ENCODE data around the gene KANSL1.

The KANSL1 gene

DNA sequence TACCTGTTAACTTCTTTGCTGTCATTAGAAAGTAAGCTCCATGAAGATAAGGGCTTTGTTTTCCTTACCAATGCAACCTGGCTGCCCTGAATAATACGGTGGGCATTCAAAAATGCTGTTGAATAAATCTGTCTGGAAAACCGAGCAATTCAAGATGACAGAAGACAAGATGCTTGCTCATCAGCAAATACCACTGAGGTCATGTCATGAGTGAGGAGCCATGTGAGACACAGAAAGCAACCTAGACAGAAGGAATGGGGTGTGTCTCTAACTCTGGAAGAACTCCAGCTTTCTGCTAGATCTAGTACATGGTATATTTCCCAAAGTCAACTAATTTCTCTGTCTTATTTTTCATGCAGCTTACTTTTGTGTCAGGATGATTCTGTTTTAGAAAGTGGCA lies 130.0 kb downstream of the KANSL1 start:
- peaks cover 19 to 99% (median 51%) of the 10 kb centered on the region in 11 experiments; a peak in 19 of 22 replicates for H4K20me1 ChIP-seq
- no peaks in the 10 kb centered on the region for H3K9me3 ChIP-seq (replicated peaks in 1 of 11)
- H3K4me2 ChIP-seq: no peak overlapping the region
- H3K9ac ChIP-seq: no peak overlapping the region
- peaks cover 92 to 100% (median 98%) of the 10 kb centered on the region in 11 experiments for H3K36me3 ChIP-seq
- no peak for TF ChIP-seq Cebpa-rat (IDR thresholded peaks at IDR 0.05)
- no peaks in the 10 kb centered on the region for H3K27me3 ChIP-seq
- H3K4me3 ChIP-seq: no peak overlapping the region
- H3K4me1 ChIP-seq: no peaks in the 10 kb centered on the region
- no peak overlapping the region for H3K27ac ChIP-seq

GRCh38 chr17:46061435-46061834 lies 131.8 kb downstream of the KANSL1 start:
- Histone ChIP-seq H3K9me3 (replicated peaks in 1 of 11) (no peaks in the 10 kb centered on the region), H3K27me3 (no peaks in the 10 kb centered on the region), H3K4me2 (no peak overlapping the region), H3K4me3 (no peak overlapping the region), H3K36me3 (peaks cover 90 to 100% (median 98%) of the 10 kb centered on the region in 11 experiments), H4K20me1 (peaks cover 21 to 99% (median 53%) of the 10 kb centered on the region in 11 experiments; a peak in 20 of 22 replicates), H3K27ac (no peak overlapping the region), H3K9ac (no peak overlapping the region), H3K4me1 (no peaks in the 10 kb centered on the region)
- TF ChIP-seq Cebpa-rat (IDR thresholded peaks at IDR 0.05): no peak

- H3K4me2 ChIP-seq: no peak overlapping the region
- H3K36me3 ChIP-seq: peaks cover 88 to 100% (median 98%) of the 10 kb centered on the region in 11 experiments
- H3K9me3 ChIP-seq (replicated peaks in 1 of 11): no peaks in the 10 kb centered on the region
- no peak for TF ChIP-seq Cebpa-rat (IDR thresholded peaks at IDR 0.05)
- peaks cover 23 to 99% (median 48%) of the 10 kb centered on the region in 11 experiments; a peak in 20 of 22 replicates for H4K20me1 ChIP-seq
- H3K4me1 ChIP-seq: no peaks in the 10 kb centered on the region
- no peak overlapping the region for H3K27ac ChIP-seq
- no peak overlapping the region for H3K4me3 ChIP-seq
- H3K27me3 ChIP-seq: no peaks in the 10 kb centered on the region
- H3K9ac ChIP-seq: no peak overlapping the region
Measured at GRCh38 chr17:46060461-46060860, 132.8 kb downstream of the KANSL1 start.

- no peak overlapping the region for H3K9ac ChIP-seq
- H3K36me3 ChIP-seq: peaks cover 83 to 100% (median 96%) of the 10 kb centered on the region in 11 experiments
- H3K9me3 ChIP-seq (replicated peaks in 1 of 11): no peaks in the 10 kb centered on the region
- no peak for TF ChIP-seq Cebpa-rat (IDR thresholded peaks at IDR 0.05)
- no peak overlapping the region for H3K4me3 ChIP-seq
- H3K4me2 ChIP-seq: no peak overlapping the region
- H4K20me1 ChIP-seq: peaks cover 23 to 92% (median 46%) of the 10 kb centered on the region in 11 experiments; a peak in 20 of 22 replicates
- H3K27ac ChIP-seq: no peak overlapping the region
- H3K27me3 ChIP-seq: no peaks in the 10 kb centered on the region
- H3K4me1 ChIP-seq: no peaks in the 10 kb centered on the region
Measured at GRCh38 chr17:46059486-46059885, 133.7 kb downstream of the KANSL1 start.

DNA sequence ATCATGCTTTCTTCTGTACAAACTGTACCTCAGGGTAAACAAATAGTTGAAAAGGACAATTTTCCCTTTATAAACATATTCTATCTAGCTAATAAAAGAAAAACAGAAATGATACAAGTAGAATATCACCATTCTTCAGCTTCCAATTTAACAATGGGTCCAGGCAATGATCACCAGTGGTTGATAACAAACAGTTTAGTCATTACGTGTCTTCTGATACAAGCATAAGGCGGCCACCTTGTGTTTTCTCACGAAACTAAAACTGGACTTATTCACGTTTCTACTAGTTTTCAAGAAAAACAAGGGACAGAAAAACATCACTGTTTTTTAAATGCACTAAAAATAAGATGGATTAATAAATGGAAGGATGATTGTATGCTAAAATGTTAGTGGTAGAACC lies 135.9 kb downstream of the KANSL1 start:
- no peak overlapping the region for H3K27ac ChIP-seq
- no peaks in the 10 kb centered on the region for H3K27me3 ChIP-seq
- no peak overlapping the region for H3K9ac ChIP-seq
- no peaks in the 10 kb centered on the region for H3K4me1 ChIP-seq
- H3K9me3 ChIP-seq (replicated peaks in 1 of 11): no peaks in the 10 kb centered on the region
- TF ChIP-seq Cebpa-rat (IDR thresholded peaks at IDR 0.05): no peak
- H3K36me3 ChIP-seq: peaks cover 77 to 100% (median 93%) of the 10 kb centered on the region in 11 experiments
- no peak overlapping the region for H3K4me3 ChIP-seq
- peaks cover 26 to 92% (median 54%) of the 10 kb centered on the region in 11 experiments; a peak in 18 of 22 replicates for H4K20me1 ChIP-seq
- no peak overlapping the region for H3K4me2 ChIP-seq

- Histone ChIP-seq H3K4me3 (no peak overlapping the region), H4K20me1 (peaks cover 28 to 92% (median 52%) of the 10 kb centered on the region in 11 experiments; a peak in 18 of 22 replicates), H3K27me3 (no peaks in the 10 kb centered on the region), H3K4me2 (no peak overlapping the region), H3K27ac (no peak overlapping the region), H3K4me1 (no peaks in the 10 kb centered on the region), H3K36me3 (peaks cover 79 to 100% (median 93%) of the 10 kb centered on the region in 11 experiments), H3K9ac (no peak overlapping the region), H3K9me3 (replicated peaks in 1 of 11) (no peaks in the 10 kb centered on the region)
- no peak for TF ChIP-seq Cebpa-rat (IDR thresholded peaks at IDR 0.05)
Measured at GRCh38 chr17:46056800-46057304, 136.4 kb downstream of the KANSL1 start.

DNA sequence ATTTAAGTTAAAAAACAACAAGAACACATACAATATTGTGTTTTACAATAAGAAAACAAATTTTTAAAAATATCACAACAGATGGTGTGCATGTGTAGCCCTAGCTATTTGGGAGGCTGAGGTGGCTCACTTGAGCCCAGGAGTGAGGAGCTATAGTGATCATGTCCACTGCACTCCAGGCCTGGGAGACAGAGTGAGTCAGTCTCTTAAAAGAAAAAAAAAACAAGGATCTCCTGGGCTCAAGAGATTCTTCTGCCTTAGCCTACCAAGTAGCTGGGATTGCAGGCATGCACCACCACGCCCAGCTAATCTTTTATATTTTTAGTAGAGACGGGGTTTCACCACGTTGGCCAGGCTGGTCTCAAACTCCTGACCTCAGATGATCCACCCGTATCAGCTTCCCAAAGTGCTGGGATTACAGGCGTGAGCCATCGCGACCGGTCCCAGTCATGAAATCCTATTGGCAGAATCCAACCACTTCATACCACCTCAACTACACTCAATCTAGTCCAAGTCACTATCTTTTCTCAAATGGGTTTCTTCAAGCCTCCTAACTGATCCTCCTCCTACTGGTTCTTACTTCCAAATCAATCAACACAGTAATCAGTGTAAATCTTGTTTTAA lies 139.2 kb downstream of the KANSL1 start:
- Histone ChIP-seq H3K4me2 (no peak overlapping the region), H3K4me1 (no peaks in the 10 kb centered on the region), H3K36me3 (peaks cover 79 to 100% (median 94%) of the 10 kb centered on the region in 11 experiments), H3K4me3 (no peak overlapping the region), H3K9ac (no peak overlapping the region), H4K20me1 (peaks cover 12 to 85% (median 48%) of the 10 kb centered on the region in 11 experiments; a peak in 18 of 22 replicates), H3K27ac (no peak overlapping the region), H3K9me3 (replicated peaks in 1 of 11) (no peaks in the 10 kb centered on the region), H3K27me3 (no peaks in the 10 kb centered on the region)
- no peak for TF ChIP-seq Cebpa-rat (IDR thresholded peaks at IDR 0.05)

- Histone ChIP-seq H4K20me1 (peaks cover 23 to 89% (median 63%) of the 10 kb centered on the region in 11 experiments; a peak in 18 of 22 replicates), H3K9me3 (replicated peaks in 1 of 11) (no peaks in the 10 kb centered on the region), H3K4me1 (no peaks in the 10 kb centered on the region), H3K9ac (no peak overlapping the region), H3K36me3 (peaks cover 90 to 100% (median 96%) of the 10 kb centered on the region in 11 experiments), H3K4me3 (no peak overlapping the region), H3K27me3 (no peaks in the 10 kb centered on the region), H3K27ac (no peak overlapping the region), H3K4me2 (no peak overlapping the region)
- TF ChIP-seq Cebpa-rat (IDR thresholded peaks at IDR 0.05): no peak
Measured at GRCh38 chr17:46049656-46050055, 143.6 kb downstream of the KANSL1 start.

GRCh38 chr17:46047856-46048255 lies 145.4 kb downstream of the KANSL1 start:
- H3K27me3 ChIP-seq: no peaks in the 10 kb centered on the region
- H3K4me3 ChIP-seq: no peak overlapping the region
- H4K20me1 ChIP-seq: peaks cover 26 to 89% (median 54%) of the 10 kb centered on the region in 11 experiments; a peak in 18 of 22 replicates
- H3K27ac ChIP-seq: no peak overlapping the region
- no peaks in the 10 kb centered on the region for H3K9me3 ChIP-seq (replicated peaks in 1 of 11)
- no peak for TF ChIP-seq Cebpa-rat (IDR thresholded peaks at IDR 0.05)
- H3K9ac ChIP-seq: no peak overlapping the region
- no peaks in the 10 kb centered on the region for H3K4me1 ChIP-seq
- H3K36me3 ChIP-seq: peaks cover 87 to 100% (median 99%) of the 10 kb centered on the region in 11 experiments
- no peak overlapping the region for H3K4me2 ChIP-seq
